Measurements from ENCODE around the gene NELL1. TPM values are rescaled to one million over a fixed set of nuclear protein-coding genes. Genes with fewer than 3 reads are reported as not detected.

Gene NELL1
- total RNA-seq, 1 donor from 2014 or later = not detected

DNA sequence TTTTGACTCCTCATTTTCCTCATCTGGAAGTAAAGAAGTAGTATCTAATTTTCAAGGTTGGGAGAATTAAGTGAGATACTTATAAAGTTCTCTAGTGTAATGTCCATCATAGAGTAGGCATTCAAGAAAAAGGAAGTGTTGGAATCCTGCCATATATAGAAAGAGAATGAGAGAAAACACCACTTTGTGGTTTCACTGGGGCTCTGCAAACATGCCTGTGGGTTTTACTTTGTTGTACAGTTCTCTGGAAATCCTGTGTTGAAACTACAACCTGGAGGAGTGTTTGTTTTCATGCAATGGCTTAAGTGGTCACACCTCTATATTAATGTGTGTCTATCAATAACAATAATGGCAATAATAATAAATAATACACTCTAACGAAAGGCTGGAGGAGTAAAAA lies 741.7 kb downstream of the NELL1 start:
- DNase-seq (ENCODE audit: low spot score) = no peak

DNA sequence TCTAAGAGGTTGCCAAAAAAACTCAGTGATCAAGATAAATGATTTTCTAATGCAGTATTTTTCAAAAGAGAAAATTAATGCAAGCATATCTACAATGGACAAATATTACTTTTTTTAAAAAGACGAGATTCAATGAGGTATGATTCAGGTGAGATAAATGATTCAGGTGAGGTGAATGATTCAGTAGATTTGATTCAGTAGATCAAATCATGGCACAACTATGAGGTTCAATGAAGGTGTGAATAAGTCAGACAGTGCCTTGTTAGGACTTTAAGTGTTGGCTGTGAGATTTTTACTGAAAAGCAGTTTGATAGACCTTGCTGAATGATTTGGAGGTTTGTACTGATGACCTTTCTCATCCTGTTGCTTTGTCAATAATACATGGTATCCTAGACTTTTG lies 742.2 kb downstream of the NELL1 start:
- DNase-seq (ENCODE audit: low spot score) = no peak

DNA sequence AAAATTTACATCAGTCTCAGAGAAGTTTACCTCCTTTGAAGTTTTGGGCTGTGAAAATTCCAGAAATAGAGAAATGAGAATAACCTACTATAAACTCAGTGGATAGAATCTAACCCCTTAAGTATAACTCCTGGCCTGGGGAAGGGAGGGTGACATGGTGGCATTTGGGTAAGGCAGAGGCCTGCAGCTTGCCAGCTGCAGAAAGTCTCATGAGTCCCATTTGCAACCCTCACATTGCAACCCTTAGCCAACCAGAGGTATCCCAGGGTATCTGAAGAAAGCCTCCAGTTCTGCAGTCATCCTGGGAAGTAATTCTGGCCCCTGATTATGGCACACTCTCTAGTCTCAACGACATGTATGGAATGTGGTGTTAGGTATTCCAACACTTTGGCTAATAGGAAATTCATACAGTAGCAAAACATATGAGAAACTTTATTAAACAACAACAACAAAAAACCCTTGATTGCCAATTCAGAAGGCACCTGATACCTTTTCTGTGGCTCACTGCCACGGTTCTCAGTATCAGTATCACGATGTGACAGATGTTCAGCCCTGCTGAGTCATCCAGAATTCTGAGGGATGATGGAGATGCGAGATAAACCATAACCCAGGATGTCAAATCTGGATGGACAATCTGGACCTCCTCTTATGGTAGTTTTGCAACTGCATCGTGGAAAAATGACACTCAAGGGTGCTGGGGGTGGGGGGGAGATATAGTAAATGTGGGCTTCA lies 743.4 kb downstream of the NELL1 start:
- DNase-seq (ENCODE audit: low spot score) = no peak

- DNase-seq (ENCODE audit: low spot score) = no peak
Measured at GRCh38 chr11:21414953-21415352, 745.6 kb downstream of the NELL1 start.

DNA sequence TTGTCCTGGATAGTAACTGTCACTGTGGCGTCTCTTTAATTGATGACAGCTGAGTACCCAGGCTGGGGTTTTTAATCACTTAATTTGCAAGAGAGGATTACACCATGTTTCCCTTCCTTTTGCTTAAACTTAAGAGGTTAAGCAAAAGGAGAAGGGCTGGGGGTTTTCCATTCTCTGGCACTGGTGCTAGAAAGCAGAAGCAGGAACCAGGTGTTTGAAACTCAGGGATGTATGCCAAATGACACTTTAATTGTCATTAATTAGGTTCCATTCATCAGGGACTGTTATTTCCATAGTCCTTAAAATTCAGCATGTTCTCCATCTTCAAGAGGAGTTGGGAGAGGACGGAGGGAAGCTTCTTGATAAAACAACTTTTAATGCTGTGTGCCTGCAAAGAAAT lies 746.2 kb downstream of the NELL1 start:
- no peak for DNase-seq (ENCODE audit: low spot score)

DNA sequence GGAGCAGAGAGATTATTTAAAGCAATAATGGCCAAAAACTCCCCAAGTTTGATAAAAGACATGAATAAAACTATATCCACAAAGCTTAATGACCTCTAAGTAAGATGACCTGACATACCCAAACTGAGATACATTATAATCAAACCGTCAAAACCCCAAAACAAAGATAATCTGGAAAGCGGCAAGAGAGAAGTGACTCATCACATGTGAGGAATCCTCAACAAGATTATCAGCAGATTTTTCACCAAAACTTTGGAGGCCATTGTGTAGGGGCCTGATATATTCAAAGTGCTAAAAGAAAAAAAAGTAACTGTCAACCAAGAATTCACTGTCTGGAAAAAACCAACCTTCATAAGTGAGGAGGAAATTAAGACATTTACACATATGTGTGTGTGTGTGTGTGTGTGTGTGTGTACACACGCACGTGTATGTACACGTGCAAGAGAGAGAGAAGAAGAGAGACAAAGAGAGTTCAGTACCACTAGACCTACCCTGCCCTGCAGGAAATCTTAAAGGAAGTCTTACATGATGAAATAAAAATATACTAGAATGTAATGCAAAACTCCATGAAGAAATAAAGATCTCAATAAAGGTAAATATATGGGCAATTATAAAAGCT lies 752.4 kb downstream of the NELL1 start:
- DNase-seq (ENCODE audit: low spot score) = no peak

- no peak for DNase-seq (ENCODE audit: low spot score)
Measured at GRCh38 chr11:21426931-21427330, 757.5 kb downstream of the NELL1 start.

- DNase-seq (ENCODE audit: low spot score) = no peak
Measured at GRCh38 chr11:21427726-21428125, 758.3 kb downstream of the NELL1 start.

- DNase-seq (ENCODE audit: low spot score) = no peak
Measured at GRCh38 chr11:21428796-21429195, 759.4 kb downstream of the NELL1 start.

DNA sequence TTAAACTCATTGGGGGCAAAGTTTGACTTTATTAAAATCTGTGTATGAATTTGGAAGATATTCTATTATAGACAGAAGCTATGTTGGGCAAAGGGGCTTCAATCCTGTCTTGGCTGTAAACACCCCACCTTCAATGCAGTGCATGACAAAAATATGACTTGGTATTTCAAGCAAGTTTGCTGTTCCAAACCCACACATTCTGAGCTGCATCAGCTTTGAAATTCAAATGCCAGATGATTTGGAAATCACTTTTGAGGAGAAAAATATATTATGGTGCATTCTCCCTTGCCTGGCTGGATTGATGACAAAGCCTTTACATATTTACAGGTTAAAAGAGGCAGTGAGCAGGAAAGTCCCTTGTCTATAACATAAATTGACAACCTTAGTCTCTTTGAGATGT lies 760.0 kb downstream of the NELL1 start:
- DNase-seq (ENCODE audit: low spot score) = no peak

DNA sequence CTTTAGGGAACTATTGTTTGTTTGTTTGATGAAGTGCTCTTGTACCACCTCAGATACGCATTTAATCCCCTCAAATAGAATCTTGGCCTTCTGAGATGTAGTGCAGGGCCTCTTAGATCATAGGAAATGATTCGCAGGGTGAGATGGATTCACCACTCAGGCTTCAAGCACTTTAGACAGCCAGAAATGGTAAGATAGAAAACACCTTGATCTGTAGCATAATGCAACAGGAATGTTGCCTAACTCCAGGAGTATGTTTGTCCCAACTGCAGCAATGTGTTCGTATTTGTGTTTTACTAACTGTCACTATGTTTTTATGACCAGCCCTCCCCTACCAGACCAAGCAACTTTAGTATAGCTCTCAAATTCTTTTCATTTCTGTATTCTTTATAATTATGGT lies 761.2 kb downstream of the NELL1 start:
- no peak for DNase-seq (ENCODE audit: low spot score)

- no peak for DNase-seq (ENCODE audit: low spot score)
Measured at GRCh38 chr11:21446939-21447590, 777.7 kb downstream of the NELL1 start.

- no peak for DNase-seq (ENCODE audit: low spot score)
Measured at GRCh38 chr11:21447871-21448270, 778.5 kb downstream of the NELL1 start.

DNA sequence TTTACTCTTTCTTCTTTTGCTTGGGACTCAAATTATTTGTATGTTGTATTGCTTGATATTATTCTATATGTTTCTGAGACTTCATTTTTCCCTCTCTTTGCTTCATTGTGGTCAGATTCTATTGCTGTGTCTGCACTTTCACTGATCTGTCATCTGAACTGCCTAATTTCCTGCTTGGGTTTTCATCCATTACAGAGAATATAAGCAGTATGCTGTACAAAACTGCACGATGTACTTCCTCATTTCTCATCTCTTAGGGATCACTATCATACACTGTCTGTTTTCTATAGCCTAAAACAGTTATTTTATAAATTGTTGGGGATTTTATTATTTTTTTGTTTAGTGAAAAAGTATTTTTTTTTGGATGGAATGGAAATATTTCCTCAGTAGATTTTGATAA lies 786.8 kb downstream of the NELL1 start:
- no peak for DNase-seq (ENCODE audit: low spot score)

DNA sequence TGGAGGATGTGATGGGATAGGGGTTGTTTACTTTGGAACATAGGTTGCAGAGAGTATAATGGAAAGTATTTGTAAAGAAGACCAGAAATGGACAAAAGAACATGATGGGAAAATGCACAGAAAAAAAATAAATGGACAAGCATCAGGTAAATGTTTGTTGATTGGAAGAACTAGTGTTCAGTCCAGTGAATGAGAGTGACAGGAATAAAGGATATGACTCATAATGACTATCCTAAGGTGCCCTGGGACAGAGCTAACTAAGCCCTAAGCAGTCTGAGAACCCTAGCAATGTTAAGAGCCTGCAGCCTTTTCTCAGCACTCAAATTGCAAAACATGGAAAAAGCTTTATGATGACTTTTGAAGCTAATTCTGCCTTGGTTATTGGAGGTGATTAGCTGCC lies 790.7 kb downstream of the NELL1 start:
- DNase-seq (ENCODE audit: low spot score) = no peak

GRCh38 chr11:21461701-21462100 lies 792.3 kb downstream of the NELL1 start:
- no peak for DNase-seq (ENCODE audit: low spot score)

GRCh38 chr11:21464601-21465193 lies 795.3 kb downstream of the NELL1 start:
- DNase-seq (ENCODE audit: low spot score) = no peak

DNA sequence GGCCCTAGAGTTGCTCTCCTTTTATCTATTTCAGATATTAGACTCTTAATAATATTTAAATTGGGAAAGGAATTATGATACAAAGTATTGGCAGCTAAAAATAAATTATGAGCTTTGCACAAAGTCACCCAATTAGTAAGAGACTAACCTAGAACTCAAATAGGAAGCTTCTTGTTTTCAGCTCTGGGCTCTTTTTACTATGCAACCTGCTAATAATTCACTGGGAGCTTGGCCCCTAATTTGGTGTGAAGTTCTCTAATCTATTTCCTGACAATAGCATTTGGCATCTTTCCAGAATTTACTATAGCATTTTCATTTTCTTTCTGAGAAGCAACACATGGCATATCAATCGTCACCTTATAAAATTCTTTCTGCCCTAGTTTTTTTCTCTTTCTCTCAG lies 795.8 kb downstream of the NELL1 start:
- DNase-seq (ENCODE audit: low spot score) = no peak

DNA sequence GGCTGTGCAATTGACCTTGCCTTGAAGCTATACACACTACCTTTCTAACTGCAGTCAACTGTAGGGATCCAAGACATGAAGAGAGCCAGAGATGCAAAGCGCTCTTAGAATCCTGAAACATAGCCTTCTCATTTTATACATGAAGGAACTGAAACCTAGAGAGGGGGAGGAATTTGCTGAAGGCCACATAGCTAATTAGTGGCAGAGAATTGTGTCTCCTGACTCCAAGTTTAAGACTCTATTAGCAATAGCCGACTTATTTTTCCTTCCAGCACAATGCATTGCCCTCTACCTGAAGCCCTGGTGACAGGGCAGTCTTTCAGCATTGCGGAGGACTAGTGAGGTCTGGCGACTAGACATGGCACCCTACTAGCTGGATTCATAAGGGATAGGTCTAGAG lies 796.5 kb downstream of the NELL1 start:
- no peak for DNase-seq (ENCODE audit: low spot score)

DNA sequence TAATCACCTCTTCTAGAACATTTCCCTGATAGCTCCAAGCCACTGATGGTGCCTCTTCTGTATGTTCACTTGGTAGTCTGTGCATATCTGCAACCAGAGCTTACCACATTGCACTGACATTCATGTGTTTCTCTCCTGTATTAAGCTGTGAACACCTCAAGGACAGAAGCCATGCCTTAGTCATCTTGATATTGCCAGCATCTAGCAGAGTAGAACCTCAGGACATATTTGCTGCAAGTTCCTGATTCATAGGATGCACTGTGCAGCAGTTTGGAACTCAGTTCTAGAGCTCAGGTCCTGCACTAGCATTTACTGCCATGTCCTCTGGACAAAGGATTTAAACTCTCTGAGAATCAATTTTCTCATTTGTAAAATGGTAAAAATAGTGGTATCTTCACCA lies 801.1 kb downstream of the NELL1 start:
- no peak for DNase-seq (ENCODE audit: low spot score)

DNA sequence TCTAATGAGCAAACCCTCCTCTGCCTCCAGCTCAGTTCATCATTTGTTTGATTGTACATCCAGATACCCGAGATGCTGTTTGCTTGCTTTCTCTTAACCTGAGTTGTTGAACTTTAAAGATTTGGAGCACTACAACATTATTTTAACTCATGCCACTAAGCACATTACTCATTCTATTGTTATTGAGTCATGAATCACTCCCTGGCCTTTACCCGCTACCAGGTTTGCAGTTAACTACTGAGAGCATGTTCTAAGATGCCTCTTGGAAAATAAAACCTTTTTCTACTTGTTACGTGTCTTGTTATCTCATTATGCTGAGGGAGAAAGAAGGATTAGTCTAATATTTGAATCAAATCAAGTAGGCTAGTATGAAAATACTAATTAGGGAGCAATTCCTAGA lies 802.9 kb downstream of the NELL1 start:
- DNase-seq (ENCODE audit: low spot score) = no peak

- no peak for DNase-seq (ENCODE audit: low spot score)
Measured at GRCh38 chr11:21474529-21474928, 805.1 kb downstream of the NELL1 start.
